GM13976 (cell line): ENCODE results near the gene MKRN2.

Experiments
- DNase-seq: peaks from one replicate; pipeline ENCODE4 v3.0.0; 2012; ENCODE audit warnings: low spot score
- in situ Hi-C: fragments of 300-500 bp; cut with MboI; formaldehyde crosslinking; loops from one replicate; pipeline ENCODE4 v1.12.0; 2022; ENCODE audit warnings: low sequenced_read_pairs, mixed read lengths, inconsistent platforms; ENCODE audit not compliant: unreplicated experiment
- TF ChIP-seq, protein P1 (sequence below): IDR thresholded peaks from 2 replicates; pipeline ENCODE4 v1.5.1; 2012; ENCODE audit warnings: borderline replicate concordance, mild to moderate bottlenecking; ENCODE audit not compliant: insufficient read depth; ENCODE audit errors: extremely low read depth, missing control alignments, control extremely low read depth

MKRN2 gene

DNA sequence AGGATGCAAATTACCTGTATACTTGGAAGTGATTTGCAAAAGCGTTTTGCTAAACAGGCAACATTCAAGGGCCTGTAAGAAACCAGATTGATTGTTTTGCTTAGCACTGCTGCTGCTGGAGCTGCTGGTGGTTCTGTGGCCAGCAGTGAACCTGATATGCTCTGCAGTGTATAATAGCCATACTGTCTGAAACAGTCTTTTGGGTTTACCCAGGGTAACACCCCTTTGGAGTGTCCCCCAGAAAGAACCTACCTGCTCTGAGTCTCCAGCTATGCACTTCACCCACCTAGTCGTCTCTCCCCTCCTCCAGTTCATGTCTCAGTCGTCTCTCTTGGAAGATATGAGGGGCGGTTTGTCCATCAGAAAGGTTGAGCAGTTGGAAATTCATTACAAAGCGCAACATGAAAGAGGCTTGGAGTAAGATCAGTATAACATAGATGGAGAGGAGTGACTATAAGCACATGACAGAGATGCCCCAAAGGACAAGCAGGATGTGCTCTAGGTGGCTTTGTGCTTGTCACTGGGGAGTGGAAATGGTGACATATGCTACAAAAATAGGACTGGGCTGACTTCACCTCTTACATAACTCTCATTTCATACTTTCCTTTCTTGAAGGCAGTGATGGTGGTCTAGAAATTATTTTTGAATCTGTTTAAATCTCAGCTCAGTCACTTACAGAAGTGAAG, 3.8 kb downstream of the MKRN2 start:
- peak; percentile 68 for DNase-seq
- TF ChIP-seq, protein P1, sequence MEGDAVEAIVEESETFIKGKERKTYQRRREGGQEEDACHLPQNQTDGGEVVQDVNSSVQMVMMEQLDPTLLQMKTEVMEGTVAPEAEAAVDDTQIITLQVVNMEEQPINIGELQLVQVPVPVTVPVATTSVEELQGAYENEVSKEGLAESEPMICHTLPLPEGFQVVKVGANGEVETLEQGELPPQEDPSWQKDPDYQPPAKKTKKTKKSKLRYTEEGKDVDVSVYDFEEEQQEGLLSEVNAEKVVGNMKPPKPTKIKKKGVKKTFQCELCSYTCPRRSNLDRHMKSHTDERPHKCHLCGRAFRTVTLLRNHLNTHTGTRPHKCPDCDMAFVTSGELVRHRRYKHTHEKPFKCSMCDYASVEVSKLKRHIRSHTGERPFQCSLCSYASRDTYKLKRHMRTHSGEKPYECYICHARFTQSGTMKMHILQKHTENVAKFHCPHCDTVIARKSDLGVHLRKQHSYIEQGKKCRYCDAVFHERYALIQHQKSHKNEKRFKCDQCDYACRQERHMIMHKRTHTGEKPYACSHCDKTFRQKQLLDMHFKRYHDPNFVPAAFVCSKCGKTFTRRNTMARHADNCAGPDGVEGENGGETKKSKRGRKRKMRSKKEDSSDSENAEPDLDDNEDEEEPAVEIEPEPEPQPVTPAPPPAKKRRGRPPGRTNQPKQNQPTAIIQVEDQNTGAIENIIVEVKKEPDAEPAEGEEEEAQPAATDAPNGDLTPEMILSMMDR: no peak
- in situ Hi-C loops: no loop called here

DNA sequence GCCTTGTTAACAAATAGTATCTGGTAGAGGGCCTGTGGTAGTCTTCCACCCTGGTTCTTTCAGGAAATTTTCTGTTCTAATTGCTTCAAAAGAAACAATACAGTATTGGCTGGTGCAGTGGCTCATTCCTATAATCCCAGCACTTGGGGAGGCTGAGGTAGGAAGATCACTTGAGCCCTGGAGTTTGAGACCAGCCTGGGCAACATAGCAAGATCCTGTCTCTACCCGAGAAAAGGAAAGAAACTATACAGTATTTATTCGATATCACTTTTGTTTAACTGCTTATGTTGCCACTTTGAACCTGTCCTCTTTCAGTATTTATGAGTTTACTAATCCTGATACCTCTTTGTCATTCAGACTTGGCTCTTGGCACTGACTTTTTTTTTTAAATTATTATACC, 4.5 kb downstream of the MKRN2 start:
- TF ChIP-seq, protein P1: no peak
- in situ Hi-C loops: no loop called here
- DNase-seq: no peak

DNA sequence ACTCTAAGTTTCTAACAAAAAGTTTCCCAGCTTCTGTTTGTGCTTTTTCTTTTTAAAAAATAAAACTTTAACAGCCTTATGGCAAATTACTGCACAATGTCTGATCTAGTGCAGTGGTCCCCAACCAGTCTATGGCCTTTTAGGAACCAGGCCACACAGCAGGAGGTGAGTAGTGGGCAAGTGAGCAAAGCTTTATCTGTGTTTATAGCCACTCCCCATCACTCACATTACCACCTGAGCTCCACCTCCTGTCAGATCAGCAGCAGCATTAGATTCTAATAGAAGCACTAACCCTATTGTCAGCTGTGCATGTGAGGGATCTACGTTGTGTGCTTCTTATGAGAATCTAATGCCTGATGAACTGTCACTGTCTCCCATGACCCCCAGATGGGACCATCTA, 5.6 kb downstream of the MKRN2 start:
- TF ChIP-seq, protein P1: no peak
- in situ Hi-C loops: no loop called here
- no peak for DNase-seq

DNA sequence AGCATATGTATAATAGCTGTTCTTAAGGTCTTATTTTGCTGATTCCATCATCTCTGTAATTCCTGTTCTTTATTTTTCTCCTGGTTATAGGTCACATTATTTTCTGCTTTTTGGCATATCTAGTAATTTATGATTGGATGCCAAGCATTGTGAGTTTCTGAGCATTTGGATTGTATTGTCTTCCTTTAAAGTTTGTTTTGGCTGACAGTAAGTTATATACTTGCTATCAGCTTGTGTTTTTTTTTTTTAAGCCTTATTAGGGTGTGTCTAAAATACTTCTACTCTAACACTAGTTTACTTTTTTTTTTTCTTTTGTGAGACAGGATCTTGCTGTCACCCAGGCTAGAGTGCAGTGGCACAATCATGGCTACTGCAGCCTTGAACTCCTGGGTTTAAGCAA, 10.1 kb downstream of the MKRN2 start:
- in situ Hi-C loops: no loop called here
- no peak for DNase-seq

DNA sequence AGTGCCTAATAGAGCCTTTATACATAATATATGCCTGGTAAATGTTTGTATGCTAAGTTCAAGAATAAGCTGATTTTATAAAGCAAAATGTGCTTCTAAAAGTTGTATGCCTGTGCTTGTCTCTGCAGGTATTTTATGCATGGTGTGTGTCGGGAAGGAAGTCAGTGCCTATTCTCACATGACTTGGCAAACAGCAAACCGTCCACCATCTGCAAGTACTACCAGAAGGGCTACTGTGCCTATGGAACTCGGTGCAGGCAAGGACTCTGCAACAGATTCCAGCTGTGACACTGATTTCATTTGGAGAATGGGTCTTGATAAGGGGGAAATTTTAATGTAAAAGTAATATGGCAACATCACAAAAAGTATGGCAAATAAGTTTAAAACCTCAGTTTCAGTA, 11.9 kb downstream of the MKRN2 start:
- DNase-seq: no peak
- in situ Hi-C loops: no loop called here
- TF ChIP-seq, protein P1: no peak

More for the DNA sequence above, 10.1 kb downstream of the MKRN2 start:
- TF ChIP-seq, protein P1: no peak

DNA sequence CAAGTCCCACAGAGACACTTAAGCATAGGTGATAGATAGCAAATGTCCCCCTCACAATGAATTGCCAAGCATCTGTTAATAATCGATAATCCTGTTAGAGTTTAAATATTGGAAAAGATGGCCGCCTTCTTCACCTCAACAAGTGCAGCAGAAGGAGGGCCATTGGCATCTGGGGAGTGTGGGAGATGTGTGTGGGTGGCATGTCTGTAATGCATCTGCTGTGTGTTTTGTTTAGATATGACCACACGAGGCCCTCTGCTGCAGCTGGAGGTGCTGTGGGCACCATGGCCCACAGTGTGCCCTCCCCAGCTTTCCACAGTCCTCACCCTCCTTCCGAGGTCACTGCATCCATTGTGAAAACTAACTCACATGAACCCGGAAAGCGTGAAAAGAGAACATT, 12.9 kb downstream of the MKRN2 start:
- no peak for DNase-seq
- in situ Hi-C loops: no loop called here
- TF ChIP-seq, protein P1: no peak
